Activated CD8-positive, alpha-beta memory T cell treated with anti-CD3 and anti-CD28 coated beads, Interleukin-2, amount 50 U/mL, for 24 hours (primary cell): ENCODE data around the gene PXMP4.

ENCODE experiments used
- DNase-seq: peaks from one replicate; pipeline ENCODE4 v3.0.0-alpha.2; 2020; ENCODE audit errors: extremely low read depth

The PXMP4 gene

GRCh38 chr20:33656010-33656782, 63.9 kb downstream of the PXMP4 start:
- DNase-seq = no peak

- DNase-seq = no peak
Observed at GRCh38 chr20:33655164-33655563, 64.9 kb downstream of the PXMP4 start.

GRCh38 chr20:33654680-33655161, 65.4 kb downstream of the PXMP4 start:
- no peak for DNase-seq

GRCh38 chr20:33653900-33654596, 66.1 kb downstream of the PXMP4 start:
- no peak for DNase-seq

- no peak for DNase-seq
Observed at GRCh38 chr20:33653218-33653899, 66.8 kb downstream of the PXMP4 start.
